Fibroblast of mammary gland (primary cell): Measurements from ENCODE around the gene RNASET2.

Experiments used
- DNase-seq: peaks from one replicate; pipeline ENCODE4 v3.0.0-alpha.2; 2010; ENCODE audit warnings: low read depth
- H3K4me3 ChIP-seq: 2 replicates; pipeline ENCODE4 v1.5.1; 2011; ENCODE audit warnings: low read depth, mild to moderate bottlenecking, low read length, moderate library complexity; ENCODE audit not compliant: control insufficient read depth
- CTCF ChIP-seq: conservative IDR thresholded peaks from 2 replicates; pipeline ENCODE4 v1.5.1; 2011; ENCODE audit warnings: low read depth, low read length, inconsistent platforms; ENCODE audit not compliant: control insufficient read depth, insufficient read depth

RNASET2 gene

GRCh38 chr6:166905505-166906134 is 50.7 kb downstream of the RNASET2 start:
- H3K4me3 ChIP-seq = no peak overlapping the region
- DNase-seq = no peak
- TF ChIP-seq CTCF = no peak

- H3K4me3 ChIP-seq = no peak overlapping the region
- TF ChIP-seq CTCF = no peak
- DNase-seq = no peak
These were observed 51.3 kb downstream of the RNASET2 start for GRCh38 chr6:166905013-166905412.

GRCh38 chr6:166904101-166904746 is 52.1 kb downstream of the RNASET2 start:
- no peak overlapping the region for H3K4me3 ChIP-seq

GRCh38 chr6:166903500-166903899 is 52.9 kb downstream of the RNASET2 start:
- H3K4me3 ChIP-seq = no peak overlapping the region
- no peak for DNase-seq
- no peak for TF ChIP-seq CTCF

More at GRCh38 chr6:166904101-166904746, 52.1 kb downstream of the RNASET2 start:
- TF ChIP-seq CTCF = no peak
- DNase-seq = peak; percentile 22

GRCh38 chr6:166903027-166903426 is 53.3 kb downstream of the RNASET2 start:
- H3K4me3 ChIP-seq = no peak overlapping the region
- no peak for DNase-seq
- TF ChIP-seq CTCF = no peak

GRCh38 chr6:166902211-166902755 is 54.1 kb downstream of the RNASET2 start:
- DNase-seq = no peak
- no peak for TF ChIP-seq CTCF
- H3K4me3 ChIP-seq = no peak overlapping the region
